Measurements from ENCODE around the gene PROB1. TPM values are rescaled to one million over a fixed set of nuclear protein-coding genes. Genes with fewer than 3 reads are reported as not detected.

The PROB1 gene, protein sequence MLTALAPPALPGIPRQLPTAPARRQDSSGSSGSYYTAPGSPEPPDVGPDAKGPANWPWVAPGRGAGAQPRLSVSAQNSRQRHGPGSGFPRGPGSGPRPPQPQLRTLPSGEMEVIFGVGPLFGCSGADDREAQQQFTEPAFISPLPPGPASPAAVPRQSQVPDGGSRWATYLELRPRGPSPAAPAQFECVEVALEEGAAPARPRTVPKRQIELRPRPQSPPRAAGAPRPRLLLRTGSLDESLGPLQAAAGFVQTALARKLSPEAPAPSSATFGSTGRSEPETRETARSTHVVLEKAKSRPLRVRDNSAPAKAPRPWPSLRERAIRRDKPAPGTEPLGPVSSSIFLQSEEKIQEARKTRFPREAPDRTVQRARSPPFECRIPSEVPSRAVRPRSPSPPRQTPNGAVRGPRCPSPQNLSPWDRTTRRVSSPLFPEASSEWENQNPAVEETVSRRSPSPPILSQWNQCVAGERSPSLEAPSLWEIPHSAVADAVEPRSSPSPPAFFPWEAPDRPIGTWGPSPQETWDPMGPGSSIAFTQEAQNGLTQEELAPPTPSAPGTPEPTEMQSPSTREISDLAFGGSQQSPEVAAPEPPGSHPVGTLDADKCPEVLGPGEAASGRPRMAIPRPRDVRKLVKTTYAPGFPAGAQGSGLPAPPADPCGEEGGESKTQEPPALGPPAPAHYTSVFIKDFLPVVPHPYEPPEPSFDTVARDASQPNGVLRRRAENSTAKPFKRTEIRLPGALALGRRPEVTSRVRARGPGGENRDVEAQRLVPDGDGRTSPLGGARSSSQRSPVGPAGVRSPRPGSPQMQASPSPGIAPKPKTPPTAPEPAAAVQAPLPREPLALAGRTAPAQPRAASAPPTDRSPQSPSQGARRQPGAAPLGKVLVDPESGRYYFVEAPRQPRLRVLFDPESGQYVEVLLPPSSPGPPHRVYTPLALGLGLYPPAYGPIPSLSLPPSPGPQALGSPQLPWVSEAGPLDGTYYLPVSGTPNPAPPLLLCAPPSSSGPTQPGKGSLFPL
- 2.8 TPM for total RNA-seq

DNA sequence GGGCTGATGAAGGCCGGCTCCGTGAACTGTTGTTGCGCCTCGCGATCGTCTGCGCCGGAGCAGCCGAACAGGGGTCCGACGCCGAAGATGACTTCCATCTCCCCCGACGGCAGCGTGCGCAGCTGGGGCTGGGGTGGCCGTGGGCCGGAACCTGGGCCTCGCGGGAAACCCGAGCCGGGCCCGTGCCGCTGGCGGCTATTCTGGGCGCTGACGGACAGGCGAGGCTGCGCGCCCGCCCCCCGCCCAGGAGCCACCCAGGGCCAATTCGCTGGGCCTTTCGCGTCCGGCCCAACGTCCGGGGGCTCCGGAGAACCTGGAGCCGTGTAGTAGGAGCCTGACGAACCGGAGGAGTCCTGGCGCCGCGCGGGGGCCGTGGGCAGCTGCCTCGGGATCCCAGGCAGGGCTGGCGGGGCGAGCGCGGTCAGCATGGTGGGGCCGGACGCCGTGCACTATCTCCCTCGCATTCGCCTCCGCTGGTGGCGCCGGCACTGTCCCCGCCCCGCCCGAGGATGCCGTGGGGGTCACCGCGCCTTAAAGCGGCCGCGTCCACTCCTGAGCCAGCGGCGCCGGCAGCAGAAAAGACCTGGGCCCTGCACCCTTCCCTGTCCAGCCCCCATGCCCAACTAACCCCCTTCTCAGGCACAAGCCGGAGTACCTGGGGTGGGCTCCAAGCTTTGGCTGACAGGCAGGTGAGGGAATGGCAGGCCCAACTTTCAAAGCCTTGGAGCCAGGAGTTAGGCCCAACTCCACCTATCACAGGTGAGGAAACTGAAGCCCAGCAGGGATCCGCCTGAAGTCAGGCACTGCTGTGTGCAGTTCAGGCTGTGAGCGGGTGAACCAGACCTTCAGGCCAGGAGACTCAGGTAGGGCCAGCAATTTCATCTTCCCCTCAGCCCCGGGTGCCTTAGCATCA, at the start of gene PROB1:
PROB1 (minus strand) TSS at position 451 of the 913 bp plus-strand sequence; CDS start at position 428, 23 bp downstream.

GRCh38 chr5:139439013-139439903, 44.4 kb upstream of the PROB1 start, which contains the start of gene DNAJC18:
Gene DNAJC18, minus strand, starts transcription at chr5:139439525. Its CDS starts 80 bp downstream, at chr5:139439445.

GRCh38 chr5:139403787-139404483, 9.0 kb upstream of the PROB1 start, which contains the start of gene SPATA24:
Gene SPATA24, minus strand, starts transcription at chr5:139404089. Its CDS starts 29 bp downstream, at chr5:139404060.

GRCh38 chr5:139389701-139390638, 4.9 kb downstream of the PROB1 start, which contains the start of gene MZB1:
Gene MZB1, minus strand, starts transcription at chr5:139389913. Its CDS starts 57 bp downstream, at chr5:139389856.

DNA sequence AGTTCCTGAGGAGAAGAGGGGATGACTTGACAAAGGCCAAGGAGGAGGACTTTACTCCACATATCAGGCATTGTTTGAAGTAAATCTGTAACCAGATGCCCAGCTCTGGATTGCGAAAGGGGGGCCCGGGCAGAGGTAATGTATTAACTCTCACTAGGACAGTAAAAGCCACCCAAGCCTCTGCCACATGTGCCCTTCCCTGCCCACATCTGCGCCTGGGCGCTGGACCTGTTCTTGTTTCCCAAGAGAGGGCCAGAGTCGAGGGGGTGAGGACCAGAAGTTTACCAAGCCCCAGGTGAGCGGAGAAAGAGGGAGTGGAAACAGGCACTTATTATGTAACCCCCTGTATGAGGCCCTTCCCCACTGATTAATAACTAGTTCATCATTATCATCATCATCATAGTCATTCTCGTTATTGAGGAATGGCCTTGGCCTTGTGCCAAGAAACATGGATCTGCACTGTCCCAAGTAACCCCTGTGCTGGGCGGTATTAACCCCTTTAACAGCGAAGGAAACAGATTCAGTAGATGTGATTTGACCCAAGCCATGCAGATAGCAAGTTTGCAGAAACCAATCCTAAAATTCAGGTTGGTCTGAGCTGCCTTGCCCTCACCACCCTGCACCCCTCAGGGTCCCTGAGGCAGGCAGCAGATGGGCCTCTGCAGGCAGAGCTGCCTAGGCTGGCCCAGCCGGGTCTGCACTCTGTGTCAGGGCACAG, 11.5 kb downstream of the PROB1 start, which contains the start of gene SLC23A1:
SLC23A1 (minus strand) TSS at position 23 of the 718 bp plus-strand sequence. CDS start 44 bp downstream, outside the sequence.

DNA sequence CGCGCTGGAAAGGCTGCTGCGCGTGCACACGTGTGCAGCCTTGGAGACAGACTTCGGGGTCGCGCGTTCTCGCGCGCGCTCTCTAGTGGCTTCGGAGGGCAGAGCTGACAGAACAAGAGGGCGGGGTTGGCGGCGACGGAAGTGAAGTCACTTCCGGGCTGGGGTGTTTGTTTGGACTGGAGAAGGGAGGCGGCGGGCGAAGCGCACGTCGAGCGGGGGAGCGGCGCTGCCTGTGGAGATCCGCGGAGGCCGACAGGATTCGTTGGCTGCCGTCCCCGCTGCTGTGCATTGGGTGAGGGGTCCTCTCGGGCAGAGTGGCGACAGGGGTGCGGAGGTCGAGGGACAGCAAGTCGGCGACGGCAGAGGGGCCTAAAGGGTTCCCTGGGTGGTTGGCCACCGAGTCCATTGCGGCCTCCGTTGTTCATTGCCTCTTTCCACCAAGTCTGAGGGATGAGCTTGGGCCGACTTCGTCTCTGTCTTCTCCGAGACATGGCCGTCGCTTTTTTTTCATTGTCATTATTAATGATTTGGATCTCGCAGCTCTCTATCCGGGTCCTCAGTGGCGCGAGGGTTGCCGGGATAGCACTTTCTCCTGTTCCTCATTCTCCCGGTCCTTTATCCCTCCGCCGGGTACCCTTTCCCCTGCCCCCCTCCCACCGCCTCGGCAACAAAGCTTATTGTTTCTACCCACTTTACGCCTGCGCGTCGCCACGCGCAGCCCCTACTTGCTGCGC, 53.0 kb downstream of the PROB1 start, which contains the start of gene PAIP2:
PAIP2 (plus strand) TSS at position 166 of the 734 bp plus-strand sequence. CDS start 21,931 bp downstream, outside the sequence.

Other genes with a start within 250 kb of the PROB1 start
- 14.8 TPM for gene SIL1, start 196.7 kb downstream of the PROB1 start, total RNA-seq
- 609 TPM for gene MATR3, start 101.4 kb downstream of the PROB1 start, total RNA-seq
- 135 TPM for gene PAIP2, start 53.2 kb downstream of the PROB1 start, total RNA-seq
- 0.69 TPM for gene SLC23A1, start 11.8 kb downstream of the PROB1 start, total RNA-seq
- gene MZB1, start 5.2 kb downstream of the PROB1 start, total RNA-seq = not detected
- gene SPATA24, start 9.0 kb upstream of the PROB1 start, total RNA-seq = 8.5 TPM
- gene DNAJC18, start 44.4 kb upstream of the PROB1 start, total RNA-seq = 54.0 TPM
- 11.3 TPM for gene ECSCR, start 67.6 kb upstream of the PROB1 start, total RNA-seq
- gene SMIM33, start 75.9 kb upstream of the PROB1 start, total RNA-seq = not detected
- gene STING1, start 87.7 kb upstream of the PROB1 start, total RNA-seq = 9.9 TPM
- 122 TPM for gene UBE2D2, start 166.2 kb upstream of the PROB1 start, total RNA-seq

Measured in diencephalon (tissue), 1 donor.